Activated CD8-positive, alpha-beta memory T cell treated with anti-CD3 and anti-CD28 coated beads, Interleukin-2, amount 50 U/mL, for 24 hours (primary cell): ENCODE measurements around the gene BCCIP.

Experiments
- DNase-seq: peaks from one replicate; pipeline ENCODE4 v3.0.0-alpha.2; 2020; ENCODE audit errors: extremely low read depth

BCCIP gene

GRCh38 chr10:125797994-125798662 lies 25.2 kb upstream of the BCCIP start:
- DNase-seq: no peak

- no peak for DNase-seq
Observed at GRCh38 chr10:125799451-125800182, 23.7 kb upstream of the BCCIP start.

DNA sequence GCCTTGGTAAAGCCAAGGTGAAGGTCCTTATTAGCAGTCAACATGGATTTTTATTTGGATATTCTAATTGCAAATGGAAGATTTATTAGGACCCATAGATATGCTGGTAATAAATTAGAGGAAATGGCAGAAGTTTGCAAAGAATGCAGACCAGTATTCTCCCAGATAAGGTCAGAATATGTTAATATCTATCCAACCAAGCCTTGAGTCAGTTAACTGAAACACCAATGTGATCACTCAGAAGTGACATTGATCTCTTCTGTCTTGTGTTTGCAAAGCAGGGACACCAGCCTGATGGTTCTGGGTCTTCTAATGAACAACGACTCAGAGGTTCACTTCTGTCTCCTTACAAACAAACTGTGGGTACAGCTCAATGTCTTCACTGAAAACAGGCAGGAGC lies 21.8 kb upstream of the BCCIP start:
- no peak for DNase-seq

DNA sequence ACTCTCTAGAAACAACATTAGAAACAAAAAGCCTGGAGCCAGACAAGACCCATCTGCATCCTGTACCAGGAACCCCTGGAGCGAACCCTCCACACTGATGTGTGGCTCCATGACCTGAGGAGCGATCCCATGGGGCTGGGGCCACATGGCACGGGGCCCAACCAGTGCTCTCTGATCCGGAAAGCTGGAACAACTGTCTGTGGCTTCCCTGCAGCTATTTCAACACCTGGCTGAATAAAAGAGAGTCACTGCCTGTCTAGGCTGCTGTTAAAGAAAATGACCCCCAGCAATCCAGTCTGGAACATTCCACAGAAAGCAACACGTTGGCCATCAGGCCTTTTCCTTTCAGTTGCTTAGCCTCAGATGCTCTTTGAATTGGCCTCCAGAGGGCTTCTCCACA lies 21.2 kb upstream of the BCCIP start:
- no peak for DNase-seq

- no peak for DNase-seq
Observed at GRCh38 chr10:125802739-125803138, 20.6 kb upstream of the BCCIP start.

GRCh38 chr10:125808047-125808446 lies 15.3 kb upstream of the BCCIP start:
- DNase-seq: no peak

GRCh38 chr10:125811251-125811650 lies 12.1 kb upstream of the BCCIP start:
- DNase-seq: no peak

DNA sequence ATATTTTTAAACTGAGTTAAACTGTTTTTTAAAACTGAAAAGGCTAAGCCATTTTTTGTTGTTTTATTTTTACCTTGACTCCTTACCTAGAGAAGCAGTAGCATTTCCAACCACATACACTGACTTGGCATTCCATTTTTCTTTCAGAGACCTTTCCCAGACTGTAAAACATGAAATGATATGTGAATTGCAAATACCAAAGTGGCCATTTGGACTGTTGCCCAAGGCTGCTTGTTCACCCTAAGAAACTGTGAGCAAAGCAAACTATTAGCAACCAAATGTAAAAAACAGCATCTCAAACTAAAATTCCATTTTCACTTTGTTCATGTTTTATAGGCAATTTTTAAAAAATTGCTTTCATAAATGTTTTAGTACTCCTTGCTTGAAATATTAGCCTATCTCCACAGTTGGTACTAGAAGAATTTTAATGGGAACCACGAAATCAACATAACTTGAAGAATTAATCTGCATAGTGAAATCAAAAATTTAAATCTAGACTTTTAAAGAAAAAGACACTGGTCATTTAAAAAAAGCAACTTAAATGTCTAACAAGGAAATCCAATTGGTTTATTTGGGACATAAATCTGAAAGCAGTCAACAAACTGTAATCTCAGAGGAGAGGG lies 11.1 kb upstream of the BCCIP start:
- no peak for DNase-seq

DNA sequence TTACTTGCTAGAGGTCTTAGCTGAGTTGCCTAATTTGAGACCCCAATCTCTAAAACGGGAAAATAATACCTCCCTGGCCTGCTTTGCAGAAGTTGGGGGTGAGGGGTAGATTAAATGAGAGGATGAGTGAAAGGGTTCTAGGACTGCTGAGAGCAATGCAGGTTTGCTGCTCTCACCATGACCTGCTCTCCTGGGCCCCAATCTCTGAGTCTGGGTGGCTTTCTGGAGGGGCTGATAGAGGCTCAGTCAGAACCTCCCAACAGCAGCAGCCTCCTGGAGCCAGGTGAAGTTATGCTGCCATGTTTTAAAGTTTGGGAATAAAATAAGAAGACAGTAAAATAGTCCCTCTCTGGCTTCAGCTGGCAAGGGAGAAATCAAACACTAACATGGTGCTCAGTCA lies 7.6 kb upstream of the BCCIP start:
- no peak for DNase-seq

GRCh38 chr10:125816548-125816947 lies 6.8 kb upstream of the BCCIP start:
- no peak for DNase-seq

- no peak for DNase-seq
Observed at GRCh38 chr10:125817337-125817946, 5.9 kb upstream of the BCCIP start.

- DNase-seq: no peak
Observed at GRCh38 chr10:125820701-125821100, 2.6 kb upstream of the BCCIP start.

- DNase-seq: no peak
Observed at GRCh38 chr10:125823663-125824251, 411 bp downstream of the BCCIP start.

DNA sequence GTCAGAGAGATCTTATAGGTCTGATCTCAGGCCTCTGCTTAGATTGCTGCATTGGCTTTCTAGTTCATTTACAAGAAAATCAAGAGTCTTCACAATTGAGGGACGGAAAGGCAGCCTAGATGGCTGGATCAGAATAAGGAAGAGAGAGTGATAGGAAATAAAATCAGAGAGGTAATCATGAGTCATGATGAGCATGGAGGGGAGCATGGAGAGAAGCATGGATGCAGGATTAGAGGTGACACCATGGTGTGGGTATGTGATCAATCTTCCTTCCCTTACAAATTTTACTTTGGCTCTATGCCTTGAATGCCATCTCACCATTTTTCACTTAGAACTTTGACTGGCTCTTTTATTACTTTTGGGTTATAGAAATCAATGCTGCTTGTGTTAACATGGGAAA lies 1.4 kb downstream of the BCCIP start:
- DNase-seq: no peak

- no peak for DNase-seq
Observed at GRCh38 chr10:125827133-125827532, 3.8 kb downstream of the BCCIP start.

GRCh38 chr10:125828311-125828710 lies 5.0 kb downstream of the BCCIP start:
- no peak for DNase-seq

GRCh38 chr10:125836746-125837145 lies 13.4 kb downstream of the BCCIP start:
- no peak for DNase-seq

DNA sequence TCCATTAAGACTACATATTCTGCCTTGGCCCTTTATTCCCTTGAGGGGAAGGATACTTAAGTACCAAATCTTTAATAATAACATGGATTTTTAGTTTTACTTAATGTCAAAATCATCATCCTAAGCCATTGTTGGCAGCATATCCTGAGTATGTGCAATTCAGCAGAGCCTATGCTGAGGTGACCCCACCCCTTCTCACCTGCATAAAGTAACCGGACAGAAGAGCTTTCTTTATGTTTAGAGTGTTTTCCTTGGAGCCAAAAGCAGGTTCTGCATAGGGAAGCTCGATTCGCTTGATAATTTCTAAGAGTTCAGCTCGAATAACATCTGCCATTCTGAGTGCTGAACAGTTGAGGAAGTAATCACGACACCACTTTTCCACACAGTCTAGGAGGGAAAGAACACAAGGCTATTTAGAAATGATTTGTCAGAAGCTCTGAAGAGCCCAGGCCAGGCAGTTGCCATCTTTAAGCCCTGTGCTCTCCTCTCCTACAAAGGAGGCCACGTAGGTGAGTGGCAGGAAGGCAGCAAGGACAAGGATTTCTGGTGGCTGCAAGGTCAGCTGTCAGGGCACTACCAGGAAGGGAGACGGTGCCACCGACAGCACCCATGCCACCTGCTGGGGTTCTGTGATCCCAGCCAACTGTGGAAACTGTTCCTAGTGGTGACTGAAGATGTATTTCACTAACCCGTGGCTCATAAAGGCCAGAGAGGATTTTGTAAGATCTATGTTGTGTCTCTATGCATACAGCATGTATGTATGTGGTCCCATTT lies 15.6 kb downstream of the BCCIP start:
- DNase-seq: no peak

- no peak for DNase-seq
Observed at GRCh38 chr10:125840406-125840805, 17.1 kb downstream of the BCCIP start.

DNA sequence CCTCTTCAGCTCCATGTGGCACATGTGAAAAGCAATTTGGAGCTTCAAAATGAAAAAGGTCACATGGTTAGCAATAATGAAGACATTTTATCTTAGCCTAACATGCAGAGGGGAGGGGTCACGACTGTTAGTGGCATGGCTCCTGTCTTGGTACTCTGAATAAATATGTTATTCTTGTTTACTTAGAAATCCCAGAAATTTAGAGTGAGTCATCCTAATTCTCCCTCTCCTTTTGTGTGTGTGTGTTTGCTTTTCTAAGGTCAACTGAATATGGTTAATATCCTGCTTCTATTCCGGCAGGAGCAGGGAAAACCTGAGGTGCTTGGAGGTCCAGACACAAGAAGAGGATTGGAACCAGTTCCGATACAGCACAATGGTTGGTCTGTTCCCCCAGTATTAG lies 17.6 kb downstream of the BCCIP start:
- no peak for DNase-seq

DNA sequence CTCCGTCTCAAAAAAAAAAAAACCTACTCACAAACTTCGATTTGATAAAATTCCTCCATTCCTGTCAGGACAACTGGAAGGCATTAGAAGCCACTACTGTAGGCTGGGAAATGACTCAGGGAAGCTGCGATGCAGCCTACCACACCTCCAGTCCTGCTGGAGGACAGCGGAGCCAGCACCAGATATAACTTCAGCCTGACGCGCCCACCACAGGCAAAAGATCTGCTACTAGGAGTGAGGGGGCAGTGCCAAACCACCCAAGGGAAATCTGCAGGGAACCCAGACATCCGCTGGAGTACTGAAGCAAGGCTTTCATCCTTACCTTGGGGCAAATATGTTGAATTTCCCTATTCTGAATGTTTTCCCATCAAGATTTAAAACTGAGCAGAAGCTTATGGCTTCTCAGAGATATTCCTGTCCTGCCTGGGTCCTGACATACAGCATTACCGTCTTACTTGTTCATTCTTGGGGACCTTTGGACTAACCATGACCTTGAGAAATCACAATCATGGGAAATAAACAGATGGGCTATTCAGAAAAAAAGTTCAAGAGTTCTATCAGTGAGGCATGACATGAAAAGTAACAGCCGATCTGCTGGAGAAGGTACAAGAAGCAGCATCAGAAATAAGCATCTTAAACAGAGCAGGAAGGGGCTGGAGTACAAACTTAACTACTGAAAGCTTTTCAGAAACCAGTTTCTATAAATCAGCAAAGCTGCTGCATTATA lies 20.4 kb downstream of the BCCIP start:
- no peak for DNase-seq
